PC-9 (cell line): ENCODE measurements around the gene TM4SF1. TPM values are rescaled to one million over a fixed set of nuclear protein-coding genes. Genes with fewer than 3 reads are reported as not detected.

ENCODE experiments used
- BruUV-seq: library from RNA; stranded (reverse); fragments of 400-500 nt; replicated peaks from 2 replicates; lab custom pipeline; 2021; lab: Mats Ljungman, UMichigan
- CTCF ChIA-PET: fragments of 300-600 bp; sonication (Branson Sonifier 250); formaldehyde crosslinking; loops from one replicate; lab custom pipeline; 2022; ENCODE audit warnings: antibody characterized with exemption; lab: Charles Lee
- POLR2A ChIA-PET: fragments of 300-600 bp; sonication (Branson Sonifier 250); formaldehyde crosslinking; loops from one replicate; lab custom pipeline; 2022; ENCODE audit warnings: antibody characterized with exemption; ENCODE audit not compliant: unreplicated experiment; lab: Charles Lee
- DNase-seq, 2 experiments: peaks; one replicate each; pipeline versions ENCODE4 v3.0.0 to v3.0.0-alpha.2; 2015 to 2022; ENCODE audit warnings: mixed read lengths in 1 of 2
- H2AFZ ChIP-seq: fragments of 200-600 bp; sonication (generic); 2 replicates; pipeline ENCODE4 v1.8.1; 2017; ENCODE audit warnings: antibody characterized with exemption
- H3F3A ChIP-seq: fragments of 200-600 bp; sonication (generic); 2 replicates; pipeline ENCODE4 v1.8.1; 2017; ENCODE audit warnings: antibody characterized with exemption, mild to moderate bottlenecking, low read depth; ENCODE audit not compliant: insufficient read depth
- H3K27ac ChIP-seq: fragments of 200-600 bp; sonication (generic); 2 replicates; pipeline ENCODE4 v1.6.1; 2016; ENCODE audit warnings: mixed run types
- H3K27me3 ChIP-seq: fragments of 200-600 bp; sonication (generic); 2 replicates; pipeline ENCODE4 v1.6.1; 2016; ENCODE audit warnings: low read depth, mixed run types; ENCODE audit not compliant: insufficient read depth
- H3K36me3 ChIP-seq: fragments of 200-600 bp; sonication (generic); 2 replicates; pipeline ENCODE4 v1.6.1; 2016; ENCODE audit warnings: low read depth, mixed run types
- H3K4me1 ChIP-seq: fragments of 200-600 bp; sonication (generic); replicated peaks from 2 replicates; pipeline ENCODE4 v1.6.1; 2016; ENCODE audit warnings: mixed run types; ENCODE audit not compliant: insufficient read depth
- H3K4me2 ChIP-seq: fragments of 200-600 bp; sonication (generic); 2 replicates; pipeline ENCODE4 v1.6.1; 2017; ENCODE audit warnings: mixed run types
- H3K4me3 ChIP-seq: fragments of 200-600 bp; sonication (generic); 2 replicates; pipeline ENCODE4 v1.6.1; 2016; ENCODE audit warnings: mixed run types
- H3K79me2 ChIP-seq: fragments of 200-600 bp; sonication (generic); 2 replicates; pipeline ENCODE4 v1.6.1; 2017; ENCODE audit warnings: low read depth, mixed run types
- H3K9me2 ChIP-seq: fragments of 200-600 bp; sonication (generic); 2 replicates; pipeline ENCODE4 v1.8.1; 2017; ENCODE audit warnings: mild to moderate bottlenecking; ENCODE audit not compliant: insufficient read depth
- H3K9me3 ChIP-seq: fragments of 200-600 bp; sonication (generic); 2 replicates; pipeline ENCODE4 v1.8.1; 2016; ENCODE audit warnings: low read depth; ENCODE audit not compliant: insufficient read depth
- H4K20me1 ChIP-seq: fragments of 200-600 bp; sonication (generic); 2 replicates; pipeline ENCODE4 v1.8.1; 2017; ENCODE audit not compliant: insufficient read depth
- CTCF ChIP-seq: fragments of 200-600 bp; sonication (generic); conservative IDR thresholded peaks from 2 replicates; pipeline ENCODE4 v1.6.1; 2017; ENCODE audit warnings: mixed run types, antibody characterized with exemption, mild to moderate bottlenecking, moderate library complexity
- EZH2 ChIP-seq: fragments of 200-600 bp; sonication (generic); IDR thresholded peaks from 2 replicates; pipeline ENCODE4 v1.8.0; 2017; ENCODE audit warnings: antibody characterized with exemption, low read depth
- intact Hi-C: fragments of 100-400 bp; cut with micrococcal nuclease; formaldehyde crosslinking; loops from one replicate; pipeline ENCODE4 v1.10.0; 2022; ENCODE audit not compliant: unreplicated experiment
- total RNA-seq: library from RNA; stranded (reverse); gene quantifications from 2 replicates; pipeline ENCODE4 v1.2.3, GENCODE V29; 2021

Gene TM4SF1
- total RNA-seq, 1 experiment from 2014 or later: 146 TPM

- ChIA-PET POLR2A (interaction anchor here (0.5 to 0.8 kb wide), 6 partner anchors 15 to 187 kb away, joined by 4 to 14 read pairs (median 6); no protein-coding TSS in a partner anchor), CTCF (interaction anchor here (0.7 to 1.1 kb wide), 5 partner anchors 47 to 89 kb away, joined by 3 read pairs; partner anchors contain the start of gene TM4SF4)
- no peaks in the 10 kb centered on the region for H3K79me2 ChIP-seq
- peak overlapping the region; percentile 59 for H3K4me2 ChIP-seq
- peaks cover 45% of the 10 kb centered on the region for H3K4me1 ChIP-seq
- peak overlapping the region; percentile 30; the same call in 1 of the 2 replicates for H3K4me3 ChIP-seq
- BruUV-seq: no TSS peak
- H4K20me1 ChIP-seq: no peaks in the 10 kb centered on the region
- H3F3A ChIP-seq: peaks cover 31% of the 10 kb centered on the region
- no peaks in the 10 kb centered on the region for H3K36me3 ChIP-seq
- H3K9me3 ChIP-seq: peaks cover 10% of the 10 kb centered on the region; the same call in 1 of the 2 replicates
- H3K27ac ChIP-seq: peak overlapping the region; percentile 94
- no peaks in the 10 kb centered on the region for H3K9me2 ChIP-seq
- H2AFZ ChIP-seq: no peak overlapping the region
- intact Hi-C loops: no loop called here
- peak; percentile 33 to 97 for DNase-seq
- TF ChIP-seq EZH2 (no peak), CTCF (no peak)
- no peaks in the 10 kb centered on the region for H3K27me3 ChIP-seq
Observed at GRCh38 chr3:149401212-149401925, 23.9 kb upstream of the TM4SF1 start.

- DNase-seq: no peak
- Histone ChIP-seq H3K27ac (peak overlapping the region; percentile 94), H3K27me3 (no peaks in the 10 kb centered on the region), H4K20me1 (no peaks in the 10 kb centered on the region), H3K4me1 (peaks cover 53% of the 10 kb centered on the region), H3K4me3 (peak overlapping the region; percentile 30; the same call in 1 of the 2 replicates), H2AFZ (no peak overlapping the region), H3K4me2 (peak overlapping the region; percentile 59), H3K79me2 (no peaks in the 10 kb centered on the region), H3K36me3 (no peaks in the 10 kb centered on the region), H3K9me2 (no peaks in the 10 kb centered on the region), H3K9me3 (peaks cover 10% of the 10 kb centered on the region; the same call in 1 of the 2 replicates), H3F3A (peaks cover 37% of the 10 kb centered on the region)
- intact Hi-C loops: no loop called here
- no TSS peak for BruUV-seq
- POLR2A ChIA-PET: no interaction called here
- TF ChIP-seq CTCF (no peak), EZH2 (no peak)
- CTCF ChIA-PET: no interaction called here
Observed at GRCh38 chr3:149400645-149401044, 23.2 kb upstream of the TM4SF1 start.

GRCh38 chr3:149398296-149398695 is 20.8 kb upstream of the TM4SF1 start:
- no TSS peak for BruUV-seq
- ChIA-PET CTCF (no interaction called here), POLR2A (no interaction called here)
- Histone ChIP-seq H3K4me2 (no peak overlapping the region), H3K9me3 (peaks cover 10% of the 10 kb centered on the region; the same call in 1 of the 2 replicates), H3K4me1 (peaks cover 74% of the 10 kb centered on the region), H3K27ac (no peak overlapping the region), H2AFZ (no peak overlapping the region), H4K20me1 (no peaks in the 10 kb centered on the region), H3F3A (peaks cover 42% of the 10 kb centered on the region), H3K36me3 (no peaks in the 10 kb centered on the region), H3K27me3 (no peaks in the 10 kb centered on the region), H3K79me2 (no peaks in the 10 kb centered on the region), H3K9me2 (no peaks in the 10 kb centered on the region), H3K4me3 (no peak overlapping the region)
- TF ChIP-seq EZH2: no peak
- no peak for TF ChIP-seq CTCF
- DNase-seq: no peak
- intact Hi-C loops: no loop called here
